ENCODE results near the gene NT5M.

The NT5M gene

GRCh38 chr17:17344507-17345293 is 41.5 kb downstream of the NT5M start:
- POLR2A ChIA-PET, result no interaction called here
- DNase-seq (ENCODE audit: low read depth, low spot score), result no peak
- TF ChIP-seq CTCF (IDR thresholded peaks at IDR 0.05; ENCODE audit: insufficient read depth, low read length, missing control alignments), result no peak
- no peak overlapping the region for H3K4me3 ChIP-seq (ENCODE audit: low read depth, low read length)
- CTCF ChIA-PET, result interaction anchor here (1.7 to 4.4 kb wide), 2 partner anchors 10 to 38 kb away, joined by 3 to 33 read pairs; no protein-coding TSS in a partner anchor

- POLR2A ChIA-PET, result no interaction called here
- no peak overlapping the region for H3K4me3 ChIP-seq (ENCODE audit: low read depth, low read length)
- no peak for TF ChIP-seq CTCF (IDR thresholded peaks at IDR 0.05; ENCODE audit: insufficient read depth, low read length, missing control alignments)
- CTCF ChIA-PET, result interaction anchor here (4.4 kb wide), 1 partner anchor 10 kb away, joined by 33 read pairs; no protein-coding TSS in a partner anchor
- DNase-seq (ENCODE audit: low read depth, low spot score), result no peak
Observed at GRCh38 chr17:17345294-17345597, 42.1 kb downstream of the NT5M start.

GRCh38 chr17:17345686-17346427 is 42.7 kb downstream of the NT5M start:
- H3K4me3 ChIP-seq (ENCODE audit: low read depth, low read length), result no peak overlapping the region
- no peak for DNase-seq (ENCODE audit: low read depth, low spot score)
- TF ChIP-seq CTCF (IDR thresholded peaks at IDR 0.05; ENCODE audit: insufficient read depth, low read length, missing control alignments), result no peak
- ChIA-PET POLR2A (no interaction called here), CTCF (interaction anchor here (4.4 kb wide), 1 partner anchor 9 kb away, joined by 33 read pairs; no protein-coding TSS in a partner anchor)

GRCh38 chr17:17346428-17347233 is 43.5 kb downstream of the NT5M start:
- ChIA-PET POLR2A (interaction anchor here (1.1 kb wide), 1 partner anchor 150 kb away, joined by 4 read pairs; the partner anchor contains the start of gene RASD1), CTCF (interaction anchor here (10.3 kb wide), 1 partner anchor 289 kb away, joined by 365 read pairs; no protein-coding TSS in a partner anchor)
- TF ChIP-seq CTCF (IDR thresholded peaks at IDR 0.05; ENCODE audit: insufficient read depth, low read length, missing control alignments), result no peak
- no peak overlapping the region for H3K4me3 ChIP-seq (ENCODE audit: low read depth, low read length)
- no peak for DNase-seq (ENCODE audit: low read depth, low spot score)

- TF ChIP-seq CTCF (IDR thresholded peaks at IDR 0.05; ENCODE audit: insufficient read depth, low read length, missing control alignments), result no peak
- no peak overlapping the region for H3K4me3 ChIP-seq (ENCODE audit: low read depth, low read length)
- POLR2A ChIA-PET, result interaction anchor here (1.1 kb wide), 1 partner anchor 149 kb away, joined by 4 read pairs; the partner anchor contains the start of gene RASD1
- CTCF ChIA-PET, result interaction anchor here (9.3 to 10.3 kb wide), 2 partner anchors 151 to 288 kb away, joined by 111 to 365 read pairs; partner anchors contain the start of gene RASD1
- no peak for DNase-seq (ENCODE audit: low read depth, low spot score)
Observed at GRCh38 chr17:17347234-17347955, 44.2 kb downstream of the NT5M start.

All from AG04449 (cell line).